ENCODE results near the gene TAS1R3.

- TF ChIP-seq CTCF (conservative IDR thresholded peaks at IDR 0.05 in 1 of 2, IDR thresholded peaks at IDR 0.05 in 1 of 2; ENCODE audit: extremely low read depth in 1 of 2, insufficient read depth in 1 of 2, low read depth in 1 of 2, low read length in 2 of 2) (no peak), EZH2 (IDR thresholded peaks at IDR 0.05; ENCODE audit: borderline replicate concordance, low read length) (no peak)
These were observed 24.3 kb downstream of the TAS1R3 start for GRCh38 chr1:1355416-1355815.
